GM19240 (cell line): ENCODE results near the gene FUCA2.

Experiments
- DNase-seq: peaks from one replicate; pipeline ENCODE4 v3.0.0; 2011; ENCODE audit warnings: low spot score; ENCODE audit not compliant: insufficient read length

Gene FUCA2, protein sequence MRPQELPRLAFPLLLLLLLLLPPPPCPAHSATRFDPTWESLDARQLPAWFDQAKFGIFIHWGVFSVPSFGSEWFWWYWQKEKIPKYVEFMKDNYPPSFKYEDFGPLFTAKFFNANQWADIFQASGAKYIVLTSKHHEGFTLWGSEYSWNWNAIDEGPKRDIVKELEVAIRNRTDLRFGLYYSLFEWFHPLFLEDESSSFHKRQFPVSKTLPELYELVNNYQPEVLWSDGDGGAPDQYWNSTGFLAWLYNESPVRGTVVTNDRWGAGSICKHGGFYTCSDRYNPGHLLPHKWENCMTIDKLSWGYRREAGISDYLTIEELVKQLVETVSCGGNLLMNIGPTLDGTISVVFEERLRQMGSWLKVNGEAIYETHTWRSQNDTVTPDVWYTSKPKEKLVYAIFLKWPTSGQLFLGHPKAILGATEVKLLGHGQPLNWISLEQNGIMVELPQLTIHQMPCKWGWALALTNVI

DNA sequence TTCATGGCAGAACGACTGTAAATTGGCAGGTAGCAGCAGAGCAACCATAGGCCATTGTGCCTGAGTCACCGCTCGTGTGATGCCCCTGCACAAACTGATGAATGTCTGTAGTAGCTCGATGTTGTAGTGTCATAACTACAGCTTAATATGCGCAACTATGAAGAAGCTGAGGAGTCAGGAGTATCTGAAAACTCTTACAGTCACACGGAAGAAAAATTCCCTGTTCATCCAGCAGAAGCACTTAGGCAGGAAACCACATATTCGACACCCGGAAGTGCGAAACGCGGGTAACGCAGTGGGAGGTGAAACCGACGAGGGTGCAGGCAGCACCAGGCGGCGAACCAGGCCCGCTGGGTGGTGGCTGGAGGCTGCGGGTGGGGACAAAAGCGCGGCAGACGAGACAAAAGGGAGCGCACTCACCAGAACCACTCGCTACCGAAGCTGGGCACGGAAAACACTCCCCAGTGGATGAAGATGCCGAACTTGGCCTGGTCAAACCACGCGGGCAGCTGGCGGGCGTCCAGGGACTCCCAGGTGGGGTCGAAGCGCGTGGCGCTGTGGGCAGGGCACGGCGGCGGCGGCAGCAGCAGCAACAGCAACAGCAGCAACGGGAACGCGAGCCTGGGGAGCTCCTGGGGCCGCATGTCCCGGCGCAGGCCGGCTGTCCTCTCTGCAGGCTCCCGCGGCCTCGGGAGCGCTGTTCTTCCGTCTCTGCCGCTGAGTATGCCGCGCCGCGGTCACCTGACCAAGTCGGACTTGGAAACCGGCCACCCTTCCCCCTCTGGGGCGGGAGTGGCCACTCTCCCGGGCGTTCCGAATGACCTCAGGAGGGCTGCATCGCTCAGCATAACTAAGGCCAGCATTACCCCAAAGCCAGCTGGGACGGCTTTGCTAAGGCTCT lies at the start of gene FUCA2:
Gene FUCA2 (minus strand): TSS at position 730 of the 901 bp plus-strand sequence. CDS start 86 bp downstream, at position 644.
- peak; percentile 11 for DNase-seq

DNA sequence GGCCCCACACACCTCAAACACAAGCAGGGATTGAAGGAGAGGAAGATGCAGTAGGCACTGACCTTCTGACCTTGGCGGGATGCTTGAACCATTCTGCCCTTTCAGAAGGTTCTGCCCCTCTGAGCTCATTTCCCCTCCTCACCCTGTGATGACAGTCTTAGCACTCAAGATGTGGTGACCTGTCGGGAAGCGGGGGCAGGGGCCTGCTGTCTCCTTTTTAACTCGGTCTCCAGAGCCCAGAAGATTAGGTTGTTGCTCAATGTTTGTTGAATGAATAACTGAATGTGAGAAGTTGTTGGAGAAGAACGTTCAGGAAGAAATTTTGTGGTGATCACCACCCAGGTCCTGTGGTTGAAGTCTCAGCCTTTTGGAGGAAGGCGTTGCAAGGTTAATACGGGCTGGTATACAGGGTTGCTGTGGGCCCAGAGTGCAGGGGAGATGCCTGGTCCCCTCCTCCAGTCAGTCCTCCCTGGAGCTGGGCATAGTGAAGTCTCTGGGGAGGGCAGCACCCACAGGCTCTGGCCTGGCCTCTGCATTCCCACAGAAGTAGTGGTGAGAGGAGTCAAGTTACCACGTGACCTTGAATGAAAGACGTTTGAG lies 49.7 kb upstream of the FUCA2 start:
- no peak for DNase-seq

DNA sequence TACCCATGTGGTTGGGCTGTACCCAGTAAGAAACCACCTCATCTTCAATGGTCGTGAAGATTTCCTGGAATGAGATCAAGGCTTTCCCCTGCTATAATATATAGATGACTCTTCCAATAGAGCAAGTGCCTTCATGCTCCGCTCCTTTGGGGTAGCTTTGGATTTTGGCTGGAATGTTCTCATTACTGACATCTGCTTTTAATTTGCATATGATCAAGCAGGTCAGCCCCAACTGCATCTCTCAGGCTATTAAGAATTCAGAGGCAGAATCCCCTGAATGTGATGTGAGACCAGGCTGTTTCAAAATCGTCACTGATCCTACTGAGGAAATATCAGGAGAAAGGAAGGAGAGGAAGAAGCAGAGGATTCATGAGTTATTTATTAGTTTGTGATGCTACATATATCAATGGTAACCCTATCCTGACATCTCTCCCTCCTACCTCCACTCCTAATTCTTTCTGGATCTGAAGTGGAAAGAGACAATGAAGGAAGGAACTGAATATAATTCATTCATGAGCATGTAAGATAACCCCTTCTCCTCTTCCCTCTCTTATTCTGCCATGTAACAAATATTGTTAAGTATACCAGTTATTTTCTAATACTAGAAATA lies 47.6 kb upstream of the FUCA2 start:
- no peak for DNase-seq

DNA sequence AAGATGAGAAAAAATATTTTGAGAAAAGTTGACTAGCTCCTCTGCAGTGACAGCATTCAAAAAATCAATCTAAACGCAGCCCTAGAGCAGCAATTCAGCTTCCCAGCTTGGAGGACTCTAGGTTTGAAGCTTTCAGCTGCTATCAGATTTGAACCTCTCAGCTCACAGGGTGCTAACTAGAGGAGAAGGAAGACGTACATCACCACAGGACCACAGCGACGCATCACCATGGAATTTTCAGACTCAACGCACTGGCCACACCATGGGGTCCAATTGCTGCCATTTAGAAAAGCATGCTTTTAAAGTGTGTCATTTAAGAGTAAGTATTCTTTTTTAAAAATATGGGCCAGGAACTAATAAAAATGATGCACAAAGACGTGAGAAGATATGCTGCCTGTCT lies 45.0 kb upstream of the FUCA2 start:
- DNase-seq: no peak

DNA sequence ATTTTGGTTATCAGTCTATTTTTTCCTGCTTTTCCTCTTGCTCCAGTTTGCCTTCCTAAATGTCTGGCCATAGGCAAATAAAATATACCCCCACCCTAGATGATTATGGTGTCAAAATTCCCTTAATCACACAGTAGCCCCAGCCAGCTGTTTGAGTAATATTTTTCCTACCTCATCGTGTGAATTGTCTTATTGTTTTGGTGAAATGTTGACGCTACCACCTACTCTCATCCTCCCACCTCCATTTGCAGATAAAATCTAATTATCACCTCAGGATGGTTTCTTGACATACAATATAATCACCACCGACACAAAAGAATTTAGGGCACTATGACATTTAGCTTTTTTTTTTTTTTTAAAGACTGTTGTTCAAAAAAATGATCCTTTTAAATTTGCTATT lies 44.1 kb upstream of the FUCA2 start:
- no peak for DNase-seq

DNA sequence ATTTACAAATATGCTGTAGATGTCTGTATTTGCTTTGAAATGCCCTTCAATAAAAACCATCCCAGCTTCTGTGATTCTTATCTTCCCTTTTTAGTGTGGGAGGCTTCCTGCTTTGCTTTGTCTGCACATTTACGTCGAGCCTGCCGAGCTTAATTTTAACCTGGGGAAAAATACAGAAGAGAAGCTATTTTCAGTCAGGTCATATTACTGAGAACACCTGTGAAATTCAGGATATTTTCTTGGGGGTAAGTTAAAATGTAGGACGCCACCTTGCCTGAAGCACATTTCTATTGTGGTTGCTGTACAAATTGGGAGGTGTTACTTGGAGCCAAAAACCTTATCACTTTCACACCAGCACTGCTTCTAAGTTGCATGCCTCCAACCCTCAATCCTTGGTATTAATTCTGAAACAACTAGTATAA lies 43.6 kb upstream of the FUCA2 start:
- no peak for DNase-seq

DNA sequence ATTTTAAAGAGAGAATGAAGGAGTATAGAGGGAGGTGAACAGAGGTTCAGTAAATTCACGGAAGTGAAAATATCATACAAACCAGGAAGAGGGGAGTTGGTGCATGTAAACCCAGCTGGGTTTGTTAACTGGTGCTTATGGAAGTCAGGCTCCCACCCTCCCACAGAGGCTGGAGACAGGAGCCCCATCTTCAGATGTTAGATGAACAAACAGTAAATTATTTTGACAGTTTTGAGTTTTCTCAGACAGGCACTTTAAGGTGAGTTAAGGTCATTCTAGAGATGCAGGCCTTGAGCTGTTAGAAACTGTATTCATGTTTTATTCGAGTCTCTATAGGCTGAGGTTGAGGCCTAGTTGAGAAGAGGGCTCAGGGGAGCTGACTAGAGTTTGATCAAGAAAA lies 41.8 kb upstream of the FUCA2 start:
- DNase-seq: no peak

DNA sequence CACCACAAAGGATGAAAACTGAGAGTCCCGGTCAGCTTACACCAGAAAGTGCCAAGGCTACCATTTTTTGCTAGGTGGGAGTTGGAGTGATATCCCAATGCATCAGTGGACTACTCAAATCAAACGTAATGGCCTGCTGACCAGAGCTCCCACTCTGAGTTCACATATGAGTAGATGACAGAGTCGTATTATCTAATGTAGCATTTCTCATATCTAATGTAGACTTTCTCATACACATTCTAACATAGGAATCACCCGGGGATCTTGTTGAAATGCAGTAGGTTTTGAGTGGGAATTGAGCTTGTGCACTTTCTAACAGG lies 38.4 kb upstream of the FUCA2 start:
- DNase-seq: no peak

DNA sequence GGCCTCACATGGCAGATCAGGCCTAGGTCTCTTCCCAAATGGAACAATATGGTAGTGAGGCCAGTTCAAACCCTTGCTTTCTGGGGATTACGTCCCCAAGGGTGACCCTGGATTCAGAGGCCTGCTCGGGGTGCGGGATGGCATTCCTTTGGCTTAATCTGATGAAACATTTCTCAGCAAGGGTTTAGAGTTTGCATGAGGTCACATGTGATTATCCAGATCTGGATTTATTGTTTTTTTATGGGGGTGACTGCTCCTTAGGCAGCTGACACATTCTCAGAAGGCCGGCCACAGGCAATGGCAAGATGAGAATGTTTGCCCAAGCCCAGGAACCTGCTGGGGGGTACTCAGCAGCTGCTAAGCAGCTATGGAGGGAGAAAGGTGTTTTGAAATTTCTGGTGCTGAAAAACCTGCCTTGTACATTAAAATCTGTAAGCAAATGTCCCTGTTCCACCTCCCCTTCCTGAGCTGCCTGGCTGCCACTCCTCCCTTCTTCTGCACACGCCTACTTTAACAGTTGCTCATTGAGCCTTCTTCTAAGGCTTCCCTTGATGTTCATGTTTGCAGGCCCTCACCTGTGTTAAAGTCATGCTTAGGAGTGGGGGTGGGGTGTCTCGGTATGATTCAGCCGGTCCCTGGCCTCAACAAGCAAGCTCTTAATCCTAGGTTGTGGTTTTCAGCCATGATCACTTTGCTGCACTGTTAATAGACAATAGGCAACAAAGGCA lies 37.9 kb upstream of the FUCA2 start:
- peak; percentile 35 for DNase-seq

DNA sequence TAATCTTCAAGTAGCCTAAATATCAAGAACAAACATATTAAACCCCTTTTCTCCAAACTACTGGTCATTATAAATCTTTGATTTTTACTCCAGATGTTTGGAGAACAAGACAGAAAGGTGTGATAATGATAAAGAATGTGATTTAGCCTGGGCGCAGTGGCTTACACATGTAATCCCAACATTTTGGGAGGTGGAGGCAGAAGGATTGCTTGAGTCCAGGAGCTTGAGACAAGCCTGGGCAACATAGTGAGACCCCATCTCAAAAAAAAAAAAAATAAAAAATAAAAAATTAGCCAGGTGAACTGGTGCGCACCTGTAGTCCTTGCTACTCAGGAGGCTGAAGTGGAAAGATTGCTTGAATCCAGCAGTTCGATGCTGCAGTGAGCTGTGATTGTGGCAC lies 35.1 kb upstream of the FUCA2 start:
- no peak for DNase-seq

DNA sequence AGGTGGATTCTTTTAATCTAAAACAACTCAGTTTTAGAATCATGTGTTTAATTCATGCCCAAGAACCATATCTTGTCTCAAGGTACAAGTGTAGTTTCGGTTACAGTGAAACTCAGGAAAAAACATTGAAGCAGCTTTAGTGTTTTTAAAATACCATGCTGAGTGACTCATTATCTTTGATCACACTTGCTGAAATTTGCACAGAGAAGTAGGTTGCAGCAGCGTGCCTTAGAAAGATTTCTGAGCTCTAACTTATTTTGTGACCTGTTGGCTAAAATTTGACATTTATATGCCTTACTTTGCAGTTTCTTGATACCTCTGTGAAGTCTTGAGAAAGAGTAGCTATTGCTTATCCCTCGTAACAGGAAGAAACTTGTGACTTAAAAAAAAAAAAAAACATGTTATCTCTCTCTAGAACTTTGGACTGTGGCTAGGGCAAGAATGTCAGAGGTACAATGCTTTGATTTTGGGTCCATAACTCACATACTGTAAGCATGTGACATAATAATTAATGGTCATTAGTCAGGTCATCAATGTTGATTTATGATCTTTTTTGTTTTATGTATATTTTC lies 34.5 kb upstream of the FUCA2 start:
- no peak for DNase-seq

DNA sequence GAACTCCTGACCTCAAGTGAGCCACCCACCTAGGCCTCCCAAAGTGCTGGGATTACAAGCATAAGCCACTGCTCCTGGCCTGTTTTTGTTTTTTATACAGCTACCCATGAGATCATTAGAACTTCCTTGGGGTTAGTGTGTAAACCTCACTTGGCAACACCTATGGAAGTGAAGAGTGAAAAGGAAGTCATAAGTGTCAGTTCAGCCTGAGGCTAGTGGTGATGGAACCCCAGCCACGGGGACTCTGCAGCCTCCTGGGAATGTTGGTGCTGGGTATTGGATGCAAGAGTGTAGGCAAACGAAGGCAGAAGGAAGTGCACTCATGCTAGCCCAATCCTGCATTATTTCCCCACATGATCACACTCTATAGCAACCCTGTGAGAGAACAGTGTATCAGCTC lies 33.6 kb upstream of the FUCA2 start:
- DNase-seq: no peak

DNA sequence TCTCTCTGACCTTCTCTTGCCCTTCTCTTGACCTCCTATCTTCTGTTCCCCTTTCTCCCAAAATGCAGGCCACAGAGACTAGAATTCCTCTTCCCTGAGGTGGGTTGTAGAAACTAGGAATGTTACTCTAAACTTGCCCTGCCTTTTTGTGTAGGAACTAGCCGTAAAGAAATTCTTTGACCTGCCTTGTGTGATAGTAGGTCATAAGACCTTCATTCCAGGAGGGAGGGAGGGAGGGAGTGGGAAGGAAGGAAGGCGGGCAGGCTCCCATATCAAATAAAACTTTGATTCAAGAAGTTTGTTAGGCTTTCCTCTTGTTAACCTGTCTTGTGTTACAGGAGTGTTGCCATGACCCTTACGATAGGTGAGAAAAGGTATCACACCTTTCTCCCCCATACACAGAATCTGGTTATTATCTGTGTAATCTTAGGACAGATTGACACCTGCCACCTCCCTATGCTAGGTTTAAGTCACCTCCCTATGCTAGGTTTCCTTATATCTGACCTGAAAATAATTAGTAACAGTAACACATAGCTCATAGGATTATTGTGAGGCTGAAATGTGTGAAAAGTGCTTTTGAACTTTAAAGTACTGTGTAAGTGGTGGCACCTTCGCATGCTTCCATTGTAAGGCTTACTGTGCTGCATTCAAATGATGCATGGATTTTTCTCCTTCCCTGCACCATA lies 32.6 kb upstream of the FUCA2 start:
- DNase-seq: no peak

DNA sequence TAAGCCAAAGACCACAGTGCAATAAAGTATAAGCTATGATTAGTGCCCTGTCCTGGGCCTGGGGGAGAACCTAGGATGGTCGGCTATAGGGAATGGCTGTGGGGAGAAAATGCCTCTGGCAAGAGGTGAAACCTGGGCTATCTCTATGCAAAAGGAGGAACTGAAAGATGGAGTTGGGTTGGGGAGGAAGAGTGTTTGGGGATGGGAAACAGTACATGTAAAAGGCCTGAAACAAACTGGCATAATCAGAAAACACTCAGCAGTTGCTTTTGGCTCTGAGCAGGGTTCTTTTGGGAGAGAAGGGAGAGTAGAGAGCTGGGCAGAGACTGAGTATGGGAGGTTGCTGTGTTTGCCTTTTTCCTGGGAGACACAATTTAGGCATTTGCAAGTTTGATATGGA lies 31.9 kb upstream of the FUCA2 start:
- no peak for DNase-seq

DNA sequence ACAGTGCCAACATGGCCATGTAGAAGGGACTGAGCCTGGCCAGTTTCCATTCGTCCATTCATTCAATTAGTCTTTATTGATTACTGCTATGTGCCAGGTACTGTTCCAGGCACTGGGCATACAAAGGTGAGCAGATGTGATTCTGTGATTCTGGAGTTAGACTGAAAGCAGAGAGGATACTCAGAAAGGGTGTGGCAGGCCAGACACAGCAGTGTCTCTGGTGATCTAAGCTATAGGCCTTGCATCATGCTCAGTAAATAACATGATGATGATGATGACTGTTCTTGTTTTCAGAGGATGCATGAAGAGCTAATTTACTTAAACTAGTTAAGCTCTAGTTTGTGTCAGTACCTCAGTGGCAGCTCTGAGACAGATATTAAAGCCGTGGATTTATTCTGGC lies 31.4 kb upstream of the FUCA2 start:
- DNase-seq: no peak

DNA sequence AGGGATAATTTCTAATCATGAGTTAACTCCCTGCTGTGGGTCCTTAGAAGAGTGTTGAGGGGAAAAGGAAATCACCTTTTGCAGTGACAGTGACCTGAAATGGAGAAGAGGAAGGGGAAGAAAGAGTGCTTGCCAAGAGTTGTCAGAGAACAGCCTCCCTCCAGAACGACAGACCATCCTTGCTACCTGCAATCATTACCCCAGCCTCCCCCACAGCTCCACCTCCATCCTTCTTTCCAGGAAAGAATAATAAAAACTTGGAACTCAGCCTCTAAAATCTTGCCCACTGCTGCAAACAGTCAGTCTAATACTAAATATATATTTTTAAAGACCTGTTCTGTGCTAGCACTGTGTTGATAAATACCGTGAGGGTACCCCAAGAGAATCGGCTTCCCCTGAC lies 28.7 kb upstream of the FUCA2 start:
- DNase-seq: no peak

DNA sequence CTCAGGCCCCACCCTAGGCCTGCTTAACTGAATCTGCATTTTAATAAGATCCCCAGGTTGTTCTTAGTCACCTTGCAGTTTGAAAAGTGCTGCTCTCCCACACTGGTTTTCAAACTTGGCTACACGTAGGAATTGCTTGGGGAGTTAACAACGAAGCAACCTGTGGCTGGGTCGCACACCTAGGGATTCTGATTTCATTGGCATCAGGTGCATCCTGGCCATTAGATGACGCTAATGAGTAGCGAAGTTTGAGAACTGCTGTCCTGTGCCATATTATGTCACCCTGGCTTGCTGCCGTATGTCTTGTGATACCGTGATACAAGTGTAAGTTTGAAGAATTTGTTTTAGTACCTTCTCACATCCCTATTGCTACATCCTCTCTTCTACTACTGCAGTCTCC lies 28.2 kb upstream of the FUCA2 start:
- DNase-seq: no peak

DNA sequence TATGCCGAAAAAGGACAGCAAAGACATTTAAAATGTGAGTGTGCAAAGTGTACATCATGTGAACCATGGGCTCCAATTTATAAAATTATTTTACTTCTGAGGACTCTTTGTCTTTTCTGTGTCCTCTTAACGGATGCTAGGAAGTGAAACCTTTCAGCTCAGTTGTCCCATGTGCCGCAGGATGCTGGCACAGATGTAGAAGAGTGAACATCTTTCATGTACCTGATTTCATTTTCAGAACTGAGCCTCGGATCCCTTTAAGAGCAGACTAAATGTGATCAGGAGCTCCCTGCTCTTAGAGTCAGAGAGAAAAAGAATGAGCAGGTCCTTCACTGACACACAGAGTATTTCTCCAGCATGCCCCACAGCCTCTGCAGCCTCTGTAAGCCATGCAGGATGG lies 27.6 kb upstream of the FUCA2 start:
- no peak for DNase-seq

DNA sequence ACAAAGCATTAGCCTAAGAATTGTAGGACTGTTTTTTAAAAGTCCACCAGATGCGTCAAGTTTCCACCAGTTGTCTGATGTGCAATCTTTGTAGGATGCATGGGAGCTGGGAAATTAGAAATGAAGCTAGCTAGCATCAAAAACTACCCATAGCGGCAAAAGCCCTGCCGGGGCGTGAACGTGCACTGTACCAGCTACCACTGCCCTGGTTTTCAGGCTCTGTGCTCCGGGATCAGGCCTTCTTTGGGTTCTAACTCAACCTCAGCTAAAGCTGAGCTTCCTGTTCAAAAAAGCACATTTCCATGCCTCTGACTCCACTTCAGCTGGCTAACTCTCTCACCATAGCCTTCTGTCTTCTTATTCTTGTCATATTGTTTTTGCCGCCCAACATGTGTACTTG lies 26.9 kb upstream of the FUCA2 start:
- no peak for DNase-seq
